Activated naive CD4-positive, alpha-beta T cell treated with anti-CD3 and anti-CD28 coated beads, Interleukin-2, amount 50 U/mL, for 16 hours (primary cell): ENCODE data around the gene SPRY2.
A peak's percentile ranks its signal among the peaks of the same experiment; 100 is the strongest.
"Not testable (repeated sequence)": the region's sequence is repeated elsewhere in the genome, so short reads cannot be mapped to it uniquely, and the experiment has no call there.

ENCODE experiments used
- DNase-seq: peaks from one replicate; pipeline ENCODE4 v3.0.0-alpha.2; 2020

Gene SPRY2

DNA sequence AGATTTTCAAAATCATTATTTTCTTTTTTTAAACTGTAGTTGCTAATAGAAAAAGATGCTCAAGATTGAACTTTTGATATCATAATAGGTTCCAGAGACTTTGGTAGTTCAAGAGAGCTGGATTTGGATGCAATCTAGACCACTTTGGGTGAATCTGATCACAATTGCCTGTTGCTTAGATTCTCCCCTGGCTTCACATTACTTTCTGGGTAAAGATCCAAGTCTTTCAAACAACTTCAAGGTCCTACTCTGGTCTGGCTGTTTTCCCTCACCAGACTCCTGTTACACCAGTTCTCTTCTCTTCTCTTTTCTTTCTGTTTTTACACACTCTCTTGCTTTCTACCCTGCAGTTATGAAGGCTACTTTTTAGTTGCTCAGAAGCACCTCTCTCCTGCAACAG, 7.4 kb upstream of the SPRY2 start:
- DNase-seq: no peak

DNA sequence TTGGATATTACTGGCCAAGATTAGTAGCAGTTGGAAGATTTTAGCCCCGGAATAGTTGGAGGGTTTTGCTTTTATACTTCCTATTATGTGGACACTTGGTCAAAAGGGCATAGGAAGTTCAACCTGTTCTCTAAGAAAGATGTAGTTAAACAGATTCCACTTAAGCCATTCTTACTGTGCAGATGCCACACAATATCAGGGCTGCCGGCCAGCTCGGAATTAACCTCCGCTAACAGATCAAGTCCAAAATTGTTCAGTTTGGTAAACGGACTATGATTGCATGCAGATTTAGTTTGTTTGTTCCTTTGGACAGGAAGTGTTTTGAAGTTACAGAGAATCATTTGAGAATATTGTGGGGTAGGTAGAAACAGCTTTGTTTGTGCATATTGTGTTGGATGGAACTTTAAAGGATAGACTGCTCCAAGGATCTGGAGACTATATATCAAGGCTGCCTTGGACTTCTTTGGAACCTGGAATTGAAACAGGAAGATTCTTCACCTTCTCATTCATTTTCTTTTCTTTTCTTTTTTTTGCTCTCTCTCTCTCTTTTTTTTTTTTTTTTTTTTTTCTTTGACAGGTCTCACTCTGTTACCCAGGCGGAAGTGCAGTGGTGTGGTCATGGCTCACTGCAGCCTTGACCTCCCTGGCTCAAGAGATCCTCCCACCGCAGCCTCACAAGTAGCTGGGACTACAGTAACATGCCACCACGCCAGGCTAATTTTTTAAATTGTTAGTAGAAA, 5.0 kb upstream of the SPRY2 start:
- no peak for DNase-seq

GRCh38 chr13:80344032-80344431, 3.1 kb upstream of the SPRY2 start:
- DNase-seq: not testable (repeated sequence)

DNA sequence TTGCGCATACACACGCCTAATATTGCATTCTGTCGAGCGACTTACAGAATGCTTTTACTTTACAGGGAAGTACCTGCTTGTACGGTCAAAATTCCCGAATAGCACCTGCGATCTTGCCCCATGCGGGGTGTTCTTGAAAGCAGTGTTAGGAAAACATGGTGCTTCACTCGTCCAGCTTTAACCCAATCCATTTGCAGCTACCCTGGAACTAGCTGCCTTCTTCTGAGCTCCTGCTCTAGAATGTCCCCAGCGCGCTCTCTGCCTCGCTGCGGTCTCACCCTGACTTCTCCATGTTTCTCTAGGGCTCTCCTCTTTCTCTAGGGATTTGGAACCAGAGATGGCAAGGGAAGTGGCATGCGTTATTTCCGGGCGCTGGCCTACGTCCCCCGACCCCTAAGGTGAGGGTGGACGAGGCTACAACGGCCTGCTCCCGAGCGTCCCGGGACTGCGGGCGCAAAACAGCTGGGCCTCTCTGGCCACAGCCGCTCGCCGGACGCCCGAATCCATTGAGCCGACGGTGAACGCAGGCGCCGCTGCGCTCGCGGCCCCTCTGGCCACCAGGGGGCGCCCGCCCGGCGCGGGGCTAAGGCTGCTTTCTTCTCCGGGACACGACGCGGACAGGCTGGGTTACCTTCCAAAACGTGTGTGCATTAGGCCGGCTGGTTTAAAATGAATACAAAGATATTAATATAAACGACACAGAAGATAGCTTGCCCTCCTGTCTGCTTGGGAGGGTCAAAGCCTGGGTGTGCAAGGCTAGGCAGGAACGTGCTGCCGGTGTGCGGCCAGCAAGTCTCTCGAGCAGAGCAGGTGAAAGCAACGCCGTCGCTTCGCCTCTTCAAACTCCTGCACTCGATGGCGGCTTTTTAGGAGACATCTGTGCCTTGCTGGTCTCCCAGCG, 1.8 kb upstream of the SPRY2 start:
- DNase-seq: peak; percentile 64

DNA sequence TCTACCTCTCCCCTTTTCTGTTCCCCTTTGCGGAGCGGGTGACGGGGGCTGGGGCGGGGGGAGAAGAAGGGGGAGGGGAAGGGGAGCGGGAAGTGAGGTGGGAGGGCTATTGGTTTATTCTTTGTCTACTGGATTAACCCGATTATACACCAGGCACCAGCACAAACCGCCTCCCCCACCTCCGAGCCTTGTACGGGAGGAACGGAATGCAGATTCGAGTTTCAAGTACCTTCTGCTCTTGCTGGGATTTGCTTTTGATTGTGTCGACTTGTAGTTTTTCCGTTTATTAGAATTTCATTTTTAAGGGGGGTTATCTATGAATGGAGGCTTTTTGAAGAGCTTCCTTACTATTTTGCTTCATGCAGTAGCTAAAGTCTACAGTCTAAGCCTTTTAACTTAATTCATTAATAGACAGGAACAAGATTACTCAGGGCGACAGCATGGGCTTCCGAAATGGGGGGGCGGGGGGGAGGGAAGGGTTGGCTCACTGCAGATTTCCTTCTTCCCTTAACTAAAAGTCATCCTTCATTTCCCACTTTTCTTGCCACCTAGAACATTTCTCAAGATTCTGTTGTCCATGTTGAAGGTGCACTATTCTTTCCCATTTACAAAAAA, 937 bp upstream of the SPRY2 start:
- no peak for DNase-seq

DNA sequence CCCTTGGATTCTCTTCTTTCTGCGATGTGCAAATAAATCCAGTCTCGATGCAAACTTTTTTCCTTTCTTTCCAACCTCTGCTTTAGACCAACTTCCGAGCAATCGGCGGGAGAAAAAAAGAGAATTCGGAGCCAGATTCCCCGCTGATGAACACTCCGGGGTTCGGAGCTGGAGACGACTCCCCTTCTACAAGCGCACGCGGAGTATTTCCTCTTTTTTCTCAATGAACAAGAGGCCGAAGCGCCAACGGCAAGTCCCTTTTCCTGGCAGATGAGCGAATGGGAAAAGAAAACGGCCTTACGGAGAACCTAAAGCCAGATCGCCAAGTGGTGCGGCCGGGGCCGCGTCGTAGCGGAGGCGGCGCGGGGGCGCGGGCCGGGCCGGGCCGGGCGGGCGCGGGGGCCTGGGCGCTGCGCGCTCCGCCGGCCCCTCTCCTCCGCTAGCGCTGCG, 250 bp downstream of the SPRY2 start:
- DNase-seq: no peak

GRCh38 chr13:80339912-80340650, 845 bp downstream of the SPRY2 start:
- DNase-seq: no peak

DNA sequence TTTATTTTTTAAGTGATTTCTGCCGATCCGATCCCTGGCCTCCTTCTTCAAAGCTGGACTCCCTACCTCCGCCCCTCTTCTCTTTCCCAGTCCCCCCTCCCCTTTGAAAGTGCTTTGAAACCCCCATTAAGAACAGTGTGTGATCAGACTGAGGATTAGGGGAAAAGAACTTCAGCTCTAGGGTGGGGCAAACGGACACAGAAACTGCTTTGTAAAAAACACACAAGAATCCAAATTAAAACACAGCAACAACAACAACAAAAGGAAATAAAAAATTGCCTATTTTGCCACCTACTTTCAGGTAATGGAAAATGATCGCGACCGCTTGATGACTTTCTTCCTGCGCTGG, 1.4 kb downstream of the SPRY2 start:
- DNase-seq: no peak

DNA sequence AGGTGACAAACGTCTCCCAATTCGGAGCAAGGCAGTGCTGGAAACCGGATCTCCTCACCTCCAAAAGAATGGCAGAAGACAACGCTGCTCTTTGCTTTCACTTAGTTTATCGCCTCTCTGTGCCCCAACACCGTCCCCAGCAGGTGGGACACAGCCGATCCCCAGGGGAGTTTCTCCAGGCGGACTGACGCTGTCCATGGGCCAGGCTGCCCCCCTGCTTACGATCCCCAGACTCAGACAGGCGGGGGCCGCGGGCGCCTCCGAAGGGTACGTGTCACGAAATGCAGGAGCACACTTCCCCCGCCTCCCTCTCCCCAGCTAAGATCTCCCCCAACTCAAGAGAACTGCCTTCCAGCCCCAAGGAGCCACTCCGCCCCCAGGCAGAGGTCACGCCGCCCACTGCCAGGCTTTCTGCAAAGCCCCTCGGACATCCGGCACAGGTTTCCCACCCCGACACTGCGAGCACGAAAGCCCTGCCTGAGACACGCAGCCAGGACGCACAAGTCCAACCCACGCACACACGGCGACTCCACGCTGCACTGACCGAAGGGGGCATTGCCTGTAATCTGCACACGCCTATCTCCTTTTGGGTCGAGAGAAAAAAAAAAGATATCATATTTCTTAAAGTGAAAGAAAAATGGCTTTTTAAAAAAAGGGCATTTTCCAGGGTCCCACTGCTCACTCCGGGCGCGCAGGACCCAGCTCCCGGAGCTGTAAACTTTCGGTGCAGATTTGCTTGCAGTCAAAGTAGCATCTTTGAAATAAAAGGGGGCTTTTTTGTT, 2.0 kb downstream of the SPRY2 start:
- no peak for DNase-seq

GRCh38 chr13:80337288-80338081, 3.4 kb downstream of the SPRY2 start:
- no peak for DNase-seq

DNA sequence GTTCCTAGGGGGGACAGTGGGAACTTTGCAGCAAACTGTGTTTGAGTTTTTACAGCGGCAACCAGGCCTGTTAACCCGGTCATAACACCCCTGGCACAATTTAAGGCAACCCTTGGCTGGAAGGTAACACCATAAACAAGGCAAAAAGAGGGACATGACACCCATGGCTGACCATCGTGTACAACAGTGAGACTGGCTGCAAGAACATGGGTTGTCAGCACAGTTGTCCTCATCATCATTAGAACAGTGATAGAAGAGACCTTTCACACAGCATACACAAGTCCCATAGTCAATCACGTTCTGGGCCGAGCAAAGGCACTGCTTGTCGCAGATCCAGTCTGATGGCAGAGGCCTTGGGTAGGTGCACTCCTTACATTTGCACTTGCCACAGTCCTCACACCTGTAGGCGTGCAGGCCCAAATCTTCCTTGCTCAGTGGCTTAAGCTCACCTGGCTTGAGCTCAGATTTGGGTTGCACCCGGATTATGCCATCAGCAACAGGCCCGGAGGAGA, 4.1 kb downstream of the SPRY2 start:
- DNase-seq: no peak

- DNase-seq: no peak
Measured at GRCh38 chr13:80336370-80336769, 4.6 kb downstream of the SPRY2 start.

- no peak for DNase-seq
Measured at GRCh38 chr13:80334597-80335260, 6.2 kb downstream of the SPRY2 start.

DNA sequence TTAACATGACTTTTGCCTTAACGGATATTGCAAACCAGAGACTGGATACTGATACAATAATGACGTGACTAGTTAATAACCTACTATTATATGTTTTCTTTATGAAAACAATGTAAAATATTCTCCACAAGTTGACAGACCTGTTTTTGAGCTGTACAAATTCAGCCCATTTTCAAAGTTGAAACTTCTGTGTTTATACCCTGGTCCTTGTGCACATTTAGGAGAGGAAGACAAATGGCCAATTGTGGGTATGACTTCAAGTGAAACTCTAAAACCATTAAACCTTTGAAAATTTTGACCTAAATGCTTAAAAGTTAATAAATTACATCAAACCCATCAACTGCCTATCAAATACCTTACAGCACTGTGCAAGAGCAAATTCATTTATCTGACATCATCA, 8.9 kb downstream of the SPRY2 start:
- DNase-seq: no peak

DNA sequence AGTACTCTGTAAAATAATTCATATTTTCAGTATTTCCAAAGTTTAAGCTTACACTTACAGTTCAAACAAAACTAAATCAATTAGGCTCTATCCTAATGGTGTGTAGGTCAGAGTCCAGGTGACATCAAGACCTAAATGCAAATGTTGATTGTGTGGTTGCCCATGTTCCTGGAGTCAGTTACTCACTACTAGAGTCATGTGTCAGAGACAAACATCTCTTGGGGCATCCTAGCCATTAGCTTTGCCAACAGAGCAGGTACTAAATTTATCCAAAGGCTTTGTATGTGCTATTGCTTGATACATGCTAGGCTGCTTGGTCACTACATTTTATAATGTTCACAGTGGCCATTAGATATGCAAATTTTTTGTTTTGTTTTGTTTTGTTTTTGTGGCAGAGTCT, 11.7 kb downstream of the SPRY2 start:
- DNase-seq: no peak

DNA sequence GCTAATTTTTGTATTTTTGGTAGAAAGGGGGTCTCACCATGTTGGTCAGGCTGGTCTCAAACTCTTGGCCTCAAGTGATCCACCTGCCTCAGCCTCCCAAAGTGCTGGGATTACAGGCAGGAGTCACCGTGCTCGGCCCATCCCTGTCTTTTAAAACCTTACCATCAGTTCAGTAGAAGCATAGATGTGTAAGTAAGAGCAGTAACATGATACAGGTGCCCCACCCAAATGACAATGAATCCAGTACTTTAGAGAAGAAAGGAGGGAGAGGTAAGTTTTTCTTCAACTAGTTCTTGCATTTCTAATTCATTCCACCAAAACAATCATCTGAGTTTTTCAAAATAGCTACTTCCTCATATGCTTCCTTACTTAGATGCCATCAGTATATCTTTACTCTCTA, 21.9 kb downstream of the SPRY2 start:
- no peak for DNase-seq

DNA sequence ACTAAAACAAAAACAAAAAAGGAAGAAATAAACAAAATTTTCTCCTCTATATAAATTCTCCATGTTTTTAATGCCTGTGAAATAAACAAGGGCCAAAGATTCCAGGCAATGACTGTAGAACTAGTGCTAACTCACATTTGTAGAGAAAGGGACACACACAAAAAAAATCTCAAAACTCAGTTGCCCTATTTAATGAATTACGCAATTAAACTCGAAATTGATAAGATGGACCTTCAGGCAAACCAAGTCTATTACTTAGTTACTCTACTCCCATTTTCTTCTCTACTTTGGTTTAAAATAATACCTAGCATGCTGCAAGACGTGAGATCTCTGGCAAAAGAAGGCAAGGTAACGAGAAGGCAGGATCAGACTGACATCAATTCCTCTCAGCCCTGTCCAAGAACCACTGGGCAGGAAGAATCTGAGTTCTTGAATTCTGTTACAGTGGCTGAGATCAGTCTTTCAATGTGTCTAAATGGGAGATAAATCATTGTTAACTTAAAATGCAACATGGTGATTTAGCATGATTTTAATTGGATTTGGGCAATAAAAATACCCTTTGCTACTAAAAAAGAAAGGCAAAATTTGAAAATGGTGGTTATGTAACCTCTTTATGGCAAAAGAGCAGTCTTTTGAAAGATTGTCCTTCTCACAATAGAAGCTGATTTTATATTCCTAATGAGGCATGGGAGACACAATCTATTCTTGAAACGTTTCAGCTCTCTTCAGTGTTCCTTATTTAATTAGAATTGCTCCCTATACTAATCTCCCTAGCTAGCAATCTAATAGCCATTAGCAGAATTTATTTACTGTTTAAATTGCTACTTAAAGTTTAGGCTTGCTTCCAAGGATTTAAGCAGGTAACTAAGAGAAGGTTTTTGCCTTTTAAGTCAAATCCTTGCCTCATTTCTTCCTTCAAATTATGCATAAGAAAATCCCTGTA, 25.9 kb downstream of the SPRY2 start:
- no peak for DNase-seq

DNA sequence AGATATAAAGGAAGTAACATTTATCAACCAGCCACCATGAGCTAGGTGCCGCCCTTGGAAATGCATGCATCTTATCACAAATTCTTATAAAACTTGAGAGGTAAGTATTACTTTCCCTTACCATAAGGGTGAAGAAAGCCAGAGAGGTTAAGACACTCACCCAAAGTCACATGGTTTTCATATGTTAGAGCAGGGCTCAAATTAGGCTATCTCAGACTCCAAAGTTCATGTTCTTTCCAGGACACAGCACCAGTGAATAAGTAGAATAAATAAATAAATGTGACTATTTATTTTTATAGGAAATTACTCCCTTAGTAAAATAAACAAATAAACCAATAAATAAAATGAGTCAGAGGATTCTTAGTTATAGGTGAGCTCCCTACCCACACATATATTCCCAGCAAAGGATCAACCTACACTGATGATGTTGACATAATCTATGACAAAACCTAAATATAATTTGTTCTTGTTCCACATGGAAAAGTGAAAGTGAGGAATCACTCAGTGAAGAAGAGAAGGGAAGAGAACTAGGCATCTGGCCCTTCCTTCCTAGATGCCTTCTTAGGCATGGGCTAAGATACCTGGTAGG, 27.2 kb downstream of the SPRY2 start:
- DNase-seq: no peak

DNA sequence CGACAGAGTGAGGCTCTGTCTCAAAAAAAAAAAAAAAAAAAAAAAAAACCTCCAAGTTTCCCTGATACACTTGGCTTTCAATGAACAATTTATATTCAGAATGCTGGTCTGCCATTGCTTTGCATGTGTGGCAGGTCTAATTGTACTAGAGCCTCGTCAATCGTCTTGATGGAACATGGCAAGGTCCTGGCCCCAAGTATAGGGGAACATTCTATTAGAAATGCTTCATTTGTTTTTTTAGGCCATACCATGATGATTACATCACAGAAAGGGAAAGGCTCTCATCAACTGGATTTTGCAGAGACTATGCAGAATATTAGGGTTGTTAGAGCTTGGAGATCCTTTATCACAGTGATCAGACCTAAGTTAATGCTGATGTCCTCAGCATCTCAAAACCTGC, 28.0 kb downstream of the SPRY2 start:
- DNase-seq: no peak
